Measurements from ENCODE around the gene JAKMIP2.

- TF ChIP-seq, protein P1, sequence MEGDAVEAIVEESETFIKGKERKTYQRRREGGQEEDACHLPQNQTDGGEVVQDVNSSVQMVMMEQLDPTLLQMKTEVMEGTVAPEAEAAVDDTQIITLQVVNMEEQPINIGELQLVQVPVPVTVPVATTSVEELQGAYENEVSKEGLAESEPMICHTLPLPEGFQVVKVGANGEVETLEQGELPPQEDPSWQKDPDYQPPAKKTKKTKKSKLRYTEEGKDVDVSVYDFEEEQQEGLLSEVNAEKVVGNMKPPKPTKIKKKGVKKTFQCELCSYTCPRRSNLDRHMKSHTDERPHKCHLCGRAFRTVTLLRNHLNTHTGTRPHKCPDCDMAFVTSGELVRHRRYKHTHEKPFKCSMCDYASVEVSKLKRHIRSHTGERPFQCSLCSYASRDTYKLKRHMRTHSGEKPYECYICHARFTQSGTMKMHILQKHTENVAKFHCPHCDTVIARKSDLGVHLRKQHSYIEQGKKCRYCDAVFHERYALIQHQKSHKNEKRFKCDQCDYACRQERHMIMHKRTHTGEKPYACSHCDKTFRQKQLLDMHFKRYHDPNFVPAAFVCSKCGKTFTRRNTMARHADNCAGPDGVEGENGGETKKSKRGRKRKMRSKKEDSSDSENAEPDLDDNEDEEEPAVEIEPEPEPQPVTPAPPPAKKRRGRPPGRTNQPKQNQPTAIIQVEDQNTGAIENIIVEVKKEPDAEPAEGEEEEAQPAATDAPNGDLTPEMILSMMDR (IDR thresholded peaks at IDR 0.05 in 4 of 5, conservative IDR thresholded peaks at IDR 0.05 in 1 of 5): no peak
- TF ChIP-seq POLR2A (IDR thresholded peaks at IDR 0.05): no peak
Observed at GRCh38 chr5:147675168-147675567, 107.4 kb downstream of the JAKMIP2 start.

Data from gastrocnemius medialis (tissue), 4 donors.